Tibial nerve (tissue), 4 donors: ENCODE results near the gene NUP210.

Experiments
- CTCF ChIP-seq, 5 experiments: fragments of 200-600 bp in 3 of 5; fragments of 450-650 bp in 2 of 5; sonication (generic) in 3 of 5; IDR thresholded peaks; one replicate each; pipeline ENCODE4 v1.5.1; 2016 to 2019; ENCODE audit warnings: antibody characterized with exemption in 5 of 5, mild to moderate bottlenecking in 3 of 5, moderate library complexity in 2 of 5
- EP300 ChIP-seq, 2 donors: sonication (generic); formaldehyde crosslinking; IDR thresholded peaks; one replicate each; pipeline ENCODE4 v1.6.1; 2017; ENCODE audit warnings: antibody characterized with exemption in 2 of 2, mild to moderate bottlenecking in 1 of 2
- POLR2A ChIP-seq, 2 donors: fragments of 450-650 bp; IDR thresholded peaks; one replicate each; pipeline ENCODE4 v1.6.1; 2017; ENCODE audit warnings: antibody characterized with exemption in 2 of 2, mild to moderate bottlenecking in 2 of 2, moderate library complexity in 2 of 2

- TF ChIP-seq EP300 (IDR thresholded peaks at IDR 0.05), result no peak
- TF ChIP-seq CTCF (IDR thresholded peaks at IDR 0.05), result no peak
- TF ChIP-seq POLR2A (IDR thresholded peaks at IDR 0.05), result no peak
Measured at GRCh38 chr3:13266651-13267362, 153.3 kb downstream of the NUP210 start.
